ENCODE data around the gene SLC1A3.

Gene SLC1A3

DNA sequence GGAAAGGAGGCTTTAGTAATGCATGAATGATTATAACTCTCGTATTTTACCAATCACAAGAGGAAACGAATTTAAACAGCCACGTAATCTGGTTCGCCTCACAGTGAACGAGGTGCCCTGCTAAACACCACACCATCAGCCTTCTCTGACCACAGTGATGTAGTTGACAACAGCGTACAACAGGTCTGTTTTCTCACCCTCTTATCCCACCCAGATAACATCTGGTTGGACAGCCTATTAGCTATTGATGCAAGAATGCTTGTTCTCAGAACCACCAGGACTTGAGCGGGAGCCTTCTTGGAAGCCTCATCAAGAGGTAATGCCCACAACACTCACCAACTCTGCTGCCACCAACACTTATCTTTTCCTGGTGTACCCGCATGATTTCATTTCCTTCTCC is 23.3 kb downstream of the SLC1A3 start:
- ChIA-PET POLR2A (ENCODE audit: low non-redundant PET) (no interaction called here), CTCF (no interaction called here)
- H3K27ac ChIP-seq: no peak overlapping the region
- no peak for DNase-seq (ENCODE audit: low spot score)
- TF ChIP-seq, protein P1, sequence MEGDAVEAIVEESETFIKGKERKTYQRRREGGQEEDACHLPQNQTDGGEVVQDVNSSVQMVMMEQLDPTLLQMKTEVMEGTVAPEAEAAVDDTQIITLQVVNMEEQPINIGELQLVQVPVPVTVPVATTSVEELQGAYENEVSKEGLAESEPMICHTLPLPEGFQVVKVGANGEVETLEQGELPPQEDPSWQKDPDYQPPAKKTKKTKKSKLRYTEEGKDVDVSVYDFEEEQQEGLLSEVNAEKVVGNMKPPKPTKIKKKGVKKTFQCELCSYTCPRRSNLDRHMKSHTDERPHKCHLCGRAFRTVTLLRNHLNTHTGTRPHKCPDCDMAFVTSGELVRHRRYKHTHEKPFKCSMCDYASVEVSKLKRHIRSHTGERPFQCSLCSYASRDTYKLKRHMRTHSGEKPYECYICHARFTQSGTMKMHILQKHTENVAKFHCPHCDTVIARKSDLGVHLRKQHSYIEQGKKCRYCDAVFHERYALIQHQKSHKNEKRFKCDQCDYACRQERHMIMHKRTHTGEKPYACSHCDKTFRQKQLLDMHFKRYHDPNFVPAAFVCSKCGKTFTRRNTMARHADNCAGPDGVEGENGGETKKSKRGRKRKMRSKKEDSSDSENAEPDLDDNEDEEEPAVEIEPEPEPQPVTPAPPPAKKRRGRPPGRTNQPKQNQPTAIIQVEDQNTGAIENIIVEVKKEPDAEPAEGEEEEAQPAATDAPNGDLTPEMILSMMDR (conservative IDR thresholded peaks at IDR 0.05; ENCODE audit: low read depth): no peak

DNA sequence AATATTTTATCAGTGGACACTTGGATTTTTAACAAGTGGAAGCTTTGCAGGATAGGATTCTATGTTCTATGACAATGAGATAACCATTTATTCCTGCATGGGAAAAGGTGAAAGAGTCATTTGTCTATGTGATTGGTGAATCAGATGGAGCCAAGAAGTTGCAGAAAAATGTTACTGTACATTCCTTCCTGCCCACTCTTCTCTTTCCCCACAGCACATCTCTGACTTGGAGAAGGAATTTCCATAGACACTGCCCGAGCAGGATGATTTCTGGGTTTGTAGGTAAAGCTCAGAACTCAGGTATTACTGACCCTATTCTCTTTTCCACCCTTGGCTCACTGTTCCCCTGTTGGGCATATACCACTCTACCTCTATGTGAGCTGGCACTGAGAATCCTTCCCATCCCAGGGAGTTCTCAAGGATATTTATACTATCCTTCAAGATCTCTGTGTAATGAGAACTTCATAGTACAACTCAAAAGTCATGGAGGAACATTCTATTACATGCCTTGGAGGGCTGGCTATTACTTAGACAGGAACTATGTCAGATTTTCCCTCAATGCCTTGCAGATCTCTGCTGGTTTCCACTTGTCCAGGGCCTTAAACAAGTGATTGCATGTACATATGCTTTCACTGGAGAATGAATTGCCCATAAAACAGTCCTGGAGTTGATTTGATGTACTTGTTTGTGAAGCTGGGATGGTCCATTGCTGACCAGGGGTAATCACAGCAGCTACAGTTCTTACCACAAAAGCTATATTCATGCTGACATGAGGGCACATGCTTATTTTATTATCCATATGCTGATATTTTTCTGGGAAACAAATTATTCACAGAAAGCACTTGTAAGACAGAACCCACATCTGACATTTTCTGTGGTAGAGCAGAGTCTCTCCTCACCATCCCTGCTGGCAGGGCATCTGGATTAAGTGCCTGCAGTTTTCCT is 24.1 kb downstream of the SLC1A3 start:
- no peak overlapping the region for H3K27ac ChIP-seq
- DNase-seq (ENCODE audit: low spot score): no peak
- ChIA-PET CTCF (no interaction called here), POLR2A (ENCODE audit: low non-redundant PET) (no interaction called here)
- TF ChIP-seq, protein P1 (conservative IDR thresholded peaks at IDR 0.05; ENCODE audit: low read depth): no peak

DNA sequence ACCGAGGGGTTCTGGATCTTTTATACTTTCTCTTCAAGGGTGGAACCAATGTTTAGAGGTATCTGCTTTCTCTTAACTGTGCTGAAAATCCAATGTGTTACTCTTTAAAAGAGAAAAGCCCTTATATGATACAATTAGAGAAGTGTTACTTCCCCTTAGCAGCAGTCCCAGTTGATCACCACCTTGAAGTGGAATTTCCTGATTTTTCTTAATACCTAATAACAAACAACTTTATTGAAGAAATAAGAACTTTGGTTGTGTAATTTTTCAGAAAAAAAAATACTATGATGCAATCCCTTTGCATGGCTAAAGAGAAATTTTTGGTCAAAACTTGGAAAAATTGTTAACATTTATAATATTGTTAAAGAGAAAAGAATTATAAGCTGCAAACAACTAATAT is 24.7 kb downstream of the SLC1A3 start:
- H3K27ac ChIP-seq: no peak overlapping the region
- TF ChIP-seq, protein P1 (conservative IDR thresholded peaks at IDR 0.05; ENCODE audit: low read depth): no peak
- DNase-seq (ENCODE audit: low spot score): no peak
- CTCF ChIA-PET: no interaction called here
- POLR2A ChIA-PET (ENCODE audit: low non-redundant PET): no interaction called here

DNA sequence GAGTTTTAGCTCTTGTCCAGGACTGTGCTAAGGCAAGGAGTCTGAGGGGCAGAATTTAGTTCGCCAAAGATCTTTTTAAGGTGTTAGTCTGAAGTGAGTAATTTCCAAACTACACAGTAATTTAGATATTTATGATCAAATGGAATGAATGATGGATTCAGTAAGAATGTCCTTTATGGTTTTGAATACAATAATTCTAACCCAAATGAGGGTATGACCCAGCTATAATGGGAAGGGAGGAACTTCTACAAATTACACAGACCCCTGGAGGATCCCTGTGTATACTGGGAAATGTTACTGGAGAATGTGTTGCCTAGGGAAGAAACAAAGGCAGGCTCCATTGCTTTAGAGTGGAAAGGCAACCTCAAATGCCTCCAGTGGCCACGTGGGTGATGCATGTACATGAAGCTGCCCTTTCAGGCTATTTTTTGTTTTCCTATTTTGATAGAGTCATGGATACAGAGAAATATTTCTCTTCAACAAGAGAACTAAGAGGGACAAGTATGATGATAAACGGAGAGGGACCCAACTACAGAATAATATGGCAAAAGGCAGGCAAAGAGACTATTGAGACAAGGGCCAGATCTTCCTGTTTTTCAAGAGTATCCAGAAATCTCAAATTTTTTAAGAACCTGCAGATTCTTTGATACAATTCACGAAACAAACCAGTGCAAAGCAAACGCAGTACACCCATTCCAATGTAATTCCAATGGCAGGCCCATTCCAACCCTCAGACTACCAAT is 25.4 kb downstream of the SLC1A3 start:
- DNase-seq (ENCODE audit: low spot score): no peak
- ChIA-PET CTCF (interaction anchor here (0.6 kb wide), 1 partner anchor 380 kb away, joined by 5 read pairs; no protein-coding TSS in a partner anchor), POLR2A (ENCODE audit: low non-redundant PET) (no interaction called here)
- TF ChIP-seq, protein P1 (conservative IDR thresholded peaks at IDR 0.05; ENCODE audit: low read depth): no peak
- H3K27ac ChIP-seq: no peak overlapping the region

DNA sequence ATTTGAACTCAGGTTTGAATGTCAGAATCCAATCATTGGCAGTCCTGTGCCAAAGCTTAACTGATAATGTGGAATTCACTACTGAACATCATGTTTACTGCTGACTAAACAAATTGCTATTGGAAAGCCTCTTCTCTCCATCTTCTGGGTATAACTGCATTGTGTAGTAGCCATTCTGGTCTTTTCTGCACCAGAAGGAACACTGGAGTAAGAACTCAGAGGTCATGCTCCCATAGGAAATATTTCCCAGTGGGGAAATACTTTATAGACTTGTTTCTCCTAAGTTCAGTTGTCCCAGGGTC is 25.9 kb downstream of the SLC1A3 start:
- ChIA-PET POLR2A (ENCODE audit: low non-redundant PET) (no interaction called here), CTCF (interaction anchor here (0.6 kb wide), 1 partner anchor 380 kb away, joined by 5 read pairs; no protein-coding TSS in a partner anchor)
- DNase-seq (ENCODE audit: low spot score): no peak

DNA sequence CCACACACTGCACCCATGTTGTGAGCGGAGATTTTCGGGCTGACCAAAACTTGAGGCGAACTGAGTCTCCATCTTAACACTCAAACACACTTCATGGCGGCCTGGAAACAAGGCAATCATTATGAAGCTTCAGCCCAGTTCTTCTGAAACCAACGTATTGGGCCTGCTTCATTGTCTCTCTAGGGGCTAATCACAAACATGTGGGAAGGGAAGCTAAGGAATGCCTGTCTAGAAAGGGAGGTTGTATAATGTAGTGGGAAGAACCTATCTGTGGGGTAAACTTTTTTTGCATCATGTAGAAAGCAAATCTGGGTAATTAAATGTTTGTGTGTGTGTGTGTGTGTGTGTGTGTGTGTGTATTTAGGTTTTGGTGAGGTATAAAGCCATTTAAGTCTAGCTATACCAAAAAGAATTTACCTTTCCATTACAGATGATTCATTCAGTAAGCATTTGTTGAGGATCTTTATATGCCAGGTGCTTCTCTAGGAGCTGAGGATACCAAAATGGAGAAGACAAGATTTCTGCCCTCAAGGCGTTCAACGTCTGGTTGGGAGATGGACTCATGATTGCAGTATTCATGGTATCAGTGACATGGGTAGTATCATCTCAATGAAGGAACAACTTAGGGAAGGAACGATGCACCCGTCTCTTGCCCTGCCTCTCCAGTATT is 29.4 kb downstream of the SLC1A3 start:
- H3K27ac ChIP-seq: no peak overlapping the region
- TF ChIP-seq, protein P1 (conservative IDR thresholded peaks at IDR 0.05; ENCODE audit: low read depth): no peak
- ChIA-PET POLR2A (ENCODE audit: low non-redundant PET) (no interaction called here), CTCF (interaction anchor here (0.6 to 0.7 kb wide), 2 partner anchors 52 to 458 kb away, joined by 3 to 6 read pairs; no protein-coding TSS in a partner anchor)
- peak; percentile 46 for DNase-seq (ENCODE audit: low spot score)

More for the DNA sequence above, 25.9 kb downstream of the SLC1A3 start:
- TF ChIP-seq, protein P1 (conservative IDR thresholded peaks at IDR 0.05; ENCODE audit: low read depth): no peak
- no peak overlapping the region for H3K27ac ChIP-seq
